GM19193 (cell line): Measurements from ENCODE around the gene PDE1C.

Experiments used
- POLR2A ChIP-seq: IDR thresholded peaks from 4 replicates; pipeline ENCODE4 v1.6.1; 2011; ENCODE audit not compliant: insufficient read depth, insufficient read length; ENCODE audit errors: extremely low read depth

The PDE1C gene

GRCh38 chr7:32061346-32061745 lies 8.9 kb downstream of the PDE1C start:
- no peak for TF ChIP-seq POLR2A

DNA sequence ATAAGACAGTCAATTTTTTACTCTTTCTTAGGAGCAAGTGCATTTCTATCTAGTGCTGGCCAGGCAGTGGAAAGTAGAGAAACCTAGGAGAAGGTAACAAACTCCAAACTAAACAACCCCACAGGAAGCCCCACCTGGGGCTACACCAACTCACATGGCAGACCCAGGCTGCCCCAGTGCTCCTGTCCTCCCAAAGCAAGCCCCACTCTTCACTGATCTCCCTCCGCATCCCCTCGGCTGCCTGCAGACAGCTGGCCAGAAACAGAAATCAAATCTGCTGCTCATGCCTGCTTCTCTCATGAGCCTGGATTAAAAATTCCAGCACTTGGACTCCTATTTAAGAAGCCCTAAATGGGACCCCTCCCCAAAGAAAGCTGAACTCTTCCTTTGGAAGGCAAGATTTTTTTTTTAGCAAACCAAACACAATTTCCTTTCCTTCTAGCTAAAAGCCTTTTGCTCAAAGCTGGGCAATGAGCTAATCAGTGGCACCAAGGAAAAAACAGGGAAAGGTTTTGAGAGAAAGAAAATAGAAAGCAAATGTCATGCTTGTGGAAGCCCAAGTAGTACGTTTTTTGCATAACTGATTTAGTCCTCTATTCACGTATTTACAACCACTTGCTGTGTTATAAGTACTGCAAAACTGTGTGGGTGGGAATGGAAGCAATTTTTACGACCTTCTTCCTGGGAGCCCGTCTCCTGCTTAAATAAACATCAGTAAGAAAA lies 10.8 kb downstream of the PDE1C start:
- TF ChIP-seq POLR2A, result no peak

DNA sequence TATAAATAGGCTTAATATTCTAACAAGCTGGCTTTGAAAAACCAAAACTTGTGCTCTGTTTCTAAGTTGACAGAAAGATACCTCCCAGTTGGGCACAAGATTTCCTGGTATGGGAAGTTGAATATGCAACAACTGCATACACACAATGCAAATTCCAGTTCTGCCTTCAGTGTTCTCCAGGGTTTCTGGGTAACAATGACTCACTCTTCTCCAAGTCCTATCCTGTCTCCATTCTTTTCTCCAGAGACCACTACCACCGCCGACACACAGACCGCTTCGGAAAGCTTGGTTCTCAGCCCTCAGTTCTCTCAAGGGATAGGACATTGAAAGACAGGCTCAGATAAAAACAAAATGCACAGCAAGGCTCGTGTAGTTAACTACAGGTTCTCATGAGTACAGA lies 12.2 kb downstream of the PDE1C start:
- no peak for TF ChIP-seq POLR2A

- no peak for TF ChIP-seq POLR2A
Measured at GRCh38 chr7:32056767-32057166, 13.4 kb downstream of the PDE1C start.

GRCh38 chr7:32053204-32053603 lies 17.0 kb downstream of the PDE1C start:
- TF ChIP-seq POLR2A, result no peak

GRCh38 chr7:32051128-32051527 lies 19.1 kb downstream of the PDE1C start:
- TF ChIP-seq POLR2A, result no peak

DNA sequence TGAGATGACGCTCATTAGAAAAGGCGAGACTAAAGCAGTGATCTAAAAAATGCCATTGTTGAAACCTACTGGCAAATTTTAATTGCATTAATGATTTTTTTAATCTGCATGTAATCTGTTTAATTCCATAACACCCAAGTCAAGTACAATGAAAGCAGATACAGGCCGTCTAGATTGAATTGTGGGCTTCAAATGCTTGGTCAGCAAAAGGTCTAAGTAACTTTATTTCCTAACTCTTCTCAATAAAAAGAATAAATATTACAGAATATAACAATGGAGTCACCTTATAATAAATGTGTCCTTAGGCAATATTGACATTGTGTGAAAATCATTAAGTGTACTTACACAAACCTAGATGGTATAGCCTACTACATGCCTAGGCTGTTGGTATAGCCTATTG lies 20.6 kb downstream of the PDE1C start:
- TF ChIP-seq POLR2A, result no peak

GRCh38 chr7:32048970-32049491 lies 21.2 kb downstream of the PDE1C start:
- no peak for TF ChIP-seq POLR2A

- no peak for TF ChIP-seq POLR2A
Measured at GRCh38 chr7:32047801-32048200, 22.4 kb downstream of the PDE1C start.

DNA sequence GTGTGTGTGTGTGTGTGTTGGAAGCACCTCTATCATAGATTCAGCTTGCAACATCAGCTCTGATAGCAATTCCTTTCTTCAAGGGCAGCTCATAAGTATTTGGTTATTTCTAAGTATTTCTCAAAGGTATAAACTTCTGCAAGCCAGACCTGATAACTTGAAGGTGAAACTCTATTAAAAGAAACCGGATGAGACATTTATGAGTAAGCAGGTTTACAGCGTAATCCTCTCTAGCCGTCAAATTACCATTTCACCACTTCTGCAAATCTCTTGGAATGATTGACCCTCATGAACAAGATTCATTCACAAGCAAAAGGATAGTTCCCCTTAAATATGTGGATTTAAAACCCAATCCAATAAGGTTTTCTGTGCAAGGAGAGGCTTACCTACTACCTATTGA lies 23.1 kb downstream of the PDE1C start:
- TF ChIP-seq POLR2A, result no peak

DNA sequence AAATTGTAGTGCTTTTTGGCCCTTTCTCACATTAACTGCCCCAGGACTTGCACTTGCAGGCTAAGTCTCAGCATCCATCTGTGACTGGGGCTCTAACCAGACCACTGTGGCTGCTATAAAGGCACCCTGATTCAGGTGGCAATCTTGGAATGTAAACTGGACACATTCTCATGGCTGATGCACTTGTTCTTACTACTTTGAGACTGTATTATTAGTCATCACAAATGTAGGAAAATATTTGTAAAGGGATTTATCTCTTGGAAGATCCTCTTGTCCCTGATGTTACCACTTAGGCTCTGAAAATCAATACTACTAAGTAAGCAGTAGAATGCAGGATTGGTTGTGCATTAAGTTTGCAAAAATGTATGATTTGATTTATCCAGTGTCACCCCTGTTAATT lies 25.0 kb downstream of the PDE1C start:
- no peak for TF ChIP-seq POLR2A

DNA sequence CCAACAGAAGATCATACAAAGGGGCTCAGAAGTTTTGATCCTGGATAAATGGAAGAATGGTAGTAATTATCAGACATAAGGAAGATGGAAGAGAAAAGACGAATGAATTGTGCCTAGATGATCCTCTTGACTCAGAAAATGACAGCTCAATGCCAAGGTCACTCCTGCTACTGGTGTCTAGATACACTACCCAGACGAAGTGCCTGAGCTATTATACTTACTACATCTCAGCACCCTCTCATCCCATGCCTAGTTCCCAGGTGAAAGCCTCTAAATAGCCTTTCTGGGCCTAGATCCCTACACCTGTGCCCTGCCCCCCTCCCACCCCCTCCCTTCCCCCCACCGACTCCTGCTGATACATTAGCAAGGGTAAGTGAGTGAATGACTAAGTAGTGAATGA lies 25.5 kb downstream of the PDE1C start:
- no peak for TF ChIP-seq POLR2A

DNA sequence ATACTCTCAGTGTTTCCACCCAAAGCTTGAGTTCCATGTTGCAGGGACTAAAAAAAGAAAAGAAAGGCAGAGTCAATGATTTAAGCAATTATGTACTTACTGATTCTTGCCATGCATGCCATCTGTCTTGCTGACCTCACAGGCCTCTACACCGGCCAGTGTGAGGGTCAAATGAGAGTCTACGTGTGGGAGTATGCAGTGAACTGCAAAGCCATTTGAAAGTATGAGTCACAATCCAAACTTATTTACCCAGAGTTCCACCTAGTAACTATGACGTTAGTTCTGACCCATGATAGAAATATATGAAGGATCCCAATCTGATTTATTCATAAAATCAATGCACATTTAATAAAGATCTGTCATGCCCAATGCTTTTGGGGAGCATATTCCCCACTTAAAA lies 26.5 kb downstream of the PDE1C start:
- no peak for TF ChIP-seq POLR2A

GRCh38 chr7:32042900-32043299 lies 27.3 kb downstream of the PDE1C start:
- no peak for TF ChIP-seq POLR2A

GRCh38 chr7:32039000-32039756 lies 31.0 kb downstream of the PDE1C start:
- TF ChIP-seq POLR2A, result no peak

DNA sequence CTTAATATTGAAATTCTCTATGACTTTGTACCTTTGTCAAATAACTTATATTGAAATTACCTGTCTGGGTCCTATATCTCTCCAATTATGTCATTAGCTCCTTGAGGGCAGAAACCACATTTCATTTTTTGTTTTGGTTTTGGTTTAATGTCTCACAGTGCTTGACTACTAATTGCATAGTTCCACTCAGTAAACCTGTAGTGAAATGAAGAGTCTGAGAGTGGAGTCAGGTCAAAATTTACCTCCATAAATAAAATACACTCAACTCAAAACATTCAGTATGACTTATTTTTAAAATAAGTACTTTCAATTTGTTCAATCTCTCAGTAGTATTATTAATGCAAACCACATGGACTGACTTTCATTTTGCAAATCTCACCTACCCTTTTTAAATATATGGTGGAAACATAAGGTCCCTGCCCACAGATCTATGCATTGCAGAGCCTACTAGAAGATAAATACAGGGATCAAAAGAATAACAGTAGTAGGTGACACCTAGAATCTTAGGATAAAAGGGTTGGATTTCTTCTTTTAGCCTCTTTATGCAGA lies 32.5 kb downstream of the PDE1C start:
- TF ChIP-seq POLR2A, result no peak
